Smooth muscle cell (in vitro differentiated cells): ENCODE measurements around the gene RNF149. TPM values are rescaled to one million over a fixed set of nuclear protein-coding genes. Genes with fewer than 3 reads are reported as not detected.

Experiments
- DNase-seq: peaks from one replicate; lab custom pipeline; 2025; ENCODE audit not compliant: unreplicated experiment; lab: John Stamatoyannopoulos, UW
- H2AFZ ChIP-seq: fragments of 200-600 bp; sonication (generic); 2 replicates; pipeline ENCODE4 v1.6.0; 2016; ENCODE audit warnings: antibody characterized with exemption, low read depth, mild to moderate bottlenecking
- H3F3A ChIP-seq: fragments of 200-600 bp; sonication (generic); 2 replicates; pipeline ENCODE4 v1.6.0; 2017; ENCODE audit warnings: antibody characterized with exemption, low read depth
- H3K27ac ChIP-seq: fragments of 200-600 bp; sonication (generic); 2 replicates; pipeline ENCODE4 v1.5.1; 2016; ENCODE audit warnings: low read depth, mild to moderate bottlenecking
- H3K27me3 ChIP-seq: fragments of 200-600 bp; sonication (generic); 2 replicates; pipeline ENCODE4 v1.6.1; 2016; ENCODE audit warnings: low read depth, mild to moderate bottlenecking
- H3K36me3 ChIP-seq: fragments of 200-600 bp; sonication (generic); 2 replicates; pipeline ENCODE4 v1.5.1; 2016; ENCODE audit warnings: low read depth
- H3K4me1 ChIP-seq: fragments of 200-600 bp; sonication (generic); 2 replicates; pipeline ENCODE4 v1.5.1; 2016; ENCODE audit warnings: low read depth
- H3K4me2 ChIP-seq: fragments of 200-600 bp; sonication (generic); 2 replicates; pipeline ENCODE4 v1.6.0; 2016; ENCODE audit warnings: mild to moderate bottlenecking
- H3K4me3 ChIP-seq: fragments of 200-600 bp; sonication (generic); 2 replicates; pipeline ENCODE4 v1.5.1; 2016; ENCODE audit warnings: mild to moderate bottlenecking
- H3K79me2 ChIP-seq: fragments of 200-600 bp; sonication (generic); 2 replicates; pipeline ENCODE4 v1.6.0; 2016; ENCODE audit warnings: low read depth, mild to moderate bottlenecking
- H3K9ac ChIP-seq: fragments of 200-600 bp; sonication (generic); 2 replicates; pipeline ENCODE4 v1.6.0; 2016; ENCODE audit warnings: low read depth
- H3K9me3 ChIP-seq: fragments of 200-600 bp; sonication (generic); replicated peaks from 2 replicates; pipeline ENCODE4 v1.5.1; 2016; ENCODE audit warnings: low read depth
- H4K20me1 ChIP-seq: fragments of 200-600 bp; sonication (generic); 2 replicates; pipeline ENCODE4 v1.6.0; 2016; ENCODE audit warnings: low read depth
- WGBS: methylation state at CpG from one replicate; pipeline ENCODE4 v1.1.7; 2016; ENCODE audit warnings: low lambda C conversion rate; 5-methylcytosine and 5-hydroxymethylcytosine counted together
- polyA plus RNA-seq: library from polyadenylated mRNA; unstranded; fragments of >200 nt; fragmentation: Nextera tagmentation; extraction: Ambion mirVana; gene quantifications from 2 replicates; pipeline ENCODE4 v1.2.1, GENCODE V29; 2016
- total RNA-seq: library from RNA; depleted of rRNA; stranded (reverse); fragments of >200 nt; gene quantifications from 2 replicates; pipeline ENCODE4 v1.2.3, GENCODE V29; 2014
- TF ChIP-seq, protein P1 (sequence below): fragments of 200-600 bp; sonication (generic); IDR thresholded peaks from 2 replicates; pipeline ENCODE4 v1.5.1; 2017; ENCODE audit warnings: borderline replicate concordance, mild to moderate bottlenecking, antibody characterized with exemption; ENCODE audit not compliant: insufficient read depth, poor library complexity, severe bottlenecking

Gene RNF149
- total and polyA plus RNA-seq, 2 experiments from 2014 or later: 42.6 to 59.2 TPM

DNA sequence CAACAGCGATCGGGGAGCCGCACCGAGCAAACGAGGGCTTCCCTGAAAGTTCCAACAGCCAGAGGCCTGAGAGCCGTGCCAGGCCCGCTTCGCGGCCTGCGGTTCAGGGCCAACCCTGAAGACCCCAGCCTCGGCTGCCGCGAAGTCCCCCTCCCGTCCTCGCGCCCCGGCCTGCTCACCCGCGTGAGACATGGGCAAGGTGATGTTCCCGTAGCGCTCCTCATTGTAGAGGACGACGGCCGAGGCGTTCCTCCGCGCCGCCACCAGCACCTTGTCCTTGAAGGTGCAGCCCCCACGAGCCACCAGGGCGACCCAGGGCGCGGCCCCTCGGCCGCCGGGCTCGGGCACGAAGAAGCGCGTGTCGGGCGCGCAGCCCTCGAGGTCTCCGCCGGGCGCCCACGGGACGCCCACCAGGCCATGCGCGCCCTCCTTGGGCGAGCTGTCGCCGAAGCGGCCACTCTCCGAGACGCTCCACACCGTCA is 510 bp downstream of the RNF149 start:
- Histone ChIP-seq H3K79me2 (peaks cover 39% of the 10 kb centered on the region), H3K4me3 (peak overlapping the region; percentile 74), H3K4me1 (peaks cover 7% of the 10 kb centered on the region), H3K27me3 (no peaks in the 10 kb centered on the region), H3K9ac (peak overlapping the region; percentile 94), H3K4me2 (peak overlapping the region; percentile 95), H4K20me1 (peaks cover 44% of the 10 kb centered on the region), H2AFZ (peak overlapping the region; percentile 83), H3K36me3 (no peaks in the 10 kb centered on the region), H3K27ac (peak overlapping the region; percentile 97), H3F3A (no peaks in the 10 kb centered on the region), H3K9me3 (no peaks in the 10 kb centered on the region)
- no peak for DNase-seq
- 3% methylated on average over 53 of the region's 57 CpGs for WGBS
- TF ChIP-seq, protein P1, sequence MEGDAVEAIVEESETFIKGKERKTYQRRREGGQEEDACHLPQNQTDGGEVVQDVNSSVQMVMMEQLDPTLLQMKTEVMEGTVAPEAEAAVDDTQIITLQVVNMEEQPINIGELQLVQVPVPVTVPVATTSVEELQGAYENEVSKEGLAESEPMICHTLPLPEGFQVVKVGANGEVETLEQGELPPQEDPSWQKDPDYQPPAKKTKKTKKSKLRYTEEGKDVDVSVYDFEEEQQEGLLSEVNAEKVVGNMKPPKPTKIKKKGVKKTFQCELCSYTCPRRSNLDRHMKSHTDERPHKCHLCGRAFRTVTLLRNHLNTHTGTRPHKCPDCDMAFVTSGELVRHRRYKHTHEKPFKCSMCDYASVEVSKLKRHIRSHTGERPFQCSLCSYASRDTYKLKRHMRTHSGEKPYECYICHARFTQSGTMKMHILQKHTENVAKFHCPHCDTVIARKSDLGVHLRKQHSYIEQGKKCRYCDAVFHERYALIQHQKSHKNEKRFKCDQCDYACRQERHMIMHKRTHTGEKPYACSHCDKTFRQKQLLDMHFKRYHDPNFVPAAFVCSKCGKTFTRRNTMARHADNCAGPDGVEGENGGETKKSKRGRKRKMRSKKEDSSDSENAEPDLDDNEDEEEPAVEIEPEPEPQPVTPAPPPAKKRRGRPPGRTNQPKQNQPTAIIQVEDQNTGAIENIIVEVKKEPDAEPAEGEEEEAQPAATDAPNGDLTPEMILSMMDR: no peak

DNA sequence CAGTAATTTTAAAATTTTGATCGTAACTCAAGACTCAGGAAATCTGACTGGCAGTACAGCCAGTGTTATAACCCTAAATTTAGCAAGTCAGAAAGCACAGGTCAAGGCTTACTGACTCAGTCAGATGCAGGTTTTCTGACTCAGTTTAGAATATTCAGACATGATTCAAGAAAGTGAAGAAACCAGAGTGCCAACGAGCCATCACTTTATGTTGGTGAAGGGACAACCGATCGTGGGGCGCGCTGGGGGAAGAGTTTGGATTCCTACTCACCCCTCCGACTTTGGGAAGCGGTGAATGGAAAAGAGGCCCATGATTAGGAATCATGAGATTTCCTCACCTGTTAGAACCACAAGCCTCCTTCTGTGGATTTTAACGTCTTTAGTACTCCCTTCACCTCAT is 998 bp downstream of the RNF149 start:
- Histone ChIP-seq H3F3A (no peaks in the 10 kb centered on the region), H3K4me2 (peak overlapping the region; percentile 95), H3K79me2 (peaks cover 44% of the 10 kb centered on the region), H2AFZ (no peak overlapping the region), H3K36me3 (no peaks in the 10 kb centered on the region), H3K27ac (peak overlapping the region; percentile 97), H3K9me3 (no peaks in the 10 kb centered on the region), H3K27me3 (no peaks in the 10 kb centered on the region), H4K20me1 (peaks cover 49% of the 10 kb centered on the region), H3K4me3 (peak overlapping the region; percentile 74), H3K4me1 (peaks cover 7% of the 10 kb centered on the region), H3K9ac (peak overlapping the region; percentile 94)
- TF ChIP-seq, protein P1: no peak
- no peak for DNase-seq
- WGBS: 46% methylated on average over 9 of the region's 9 CpGs

GRCh38 chr2:101306410-101306809 is 2.1 kb downstream of the RNF149 start:
- peak overlapping the region; percentile 97 for H3K27ac ChIP-seq
- peak overlapping the region; percentile 95 for H3K4me2 ChIP-seq
- peak overlapping the region; percentile 74 for H3K4me3 ChIP-seq
- no peak for DNase-seq
- peaks cover 55% of the 10 kb centered on the region for H3K79me2 ChIP-seq
- peaks cover 60% of the 10 kb centered on the region for H4K20me1 ChIP-seq
- TF ChIP-seq, protein P1: no peak
- no peaks in the 10 kb centered on the region for H3F3A ChIP-seq
- peak overlapping the region; percentile 87 for H3K9ac ChIP-seq
- 49% methylated on average over 7 of the region's 7 CpGs for WGBS
- no peaks in the 10 kb centered on the region for H3K27me3 ChIP-seq
- H3K9me3 ChIP-seq: no peaks in the 10 kb centered on the region
- H3K36me3 ChIP-seq: no peaks in the 10 kb centered on the region
- H3K4me1 ChIP-seq: peaks cover 7% of the 10 kb centered on the region
- H2AFZ ChIP-seq: no peak overlapping the region

DNA sequence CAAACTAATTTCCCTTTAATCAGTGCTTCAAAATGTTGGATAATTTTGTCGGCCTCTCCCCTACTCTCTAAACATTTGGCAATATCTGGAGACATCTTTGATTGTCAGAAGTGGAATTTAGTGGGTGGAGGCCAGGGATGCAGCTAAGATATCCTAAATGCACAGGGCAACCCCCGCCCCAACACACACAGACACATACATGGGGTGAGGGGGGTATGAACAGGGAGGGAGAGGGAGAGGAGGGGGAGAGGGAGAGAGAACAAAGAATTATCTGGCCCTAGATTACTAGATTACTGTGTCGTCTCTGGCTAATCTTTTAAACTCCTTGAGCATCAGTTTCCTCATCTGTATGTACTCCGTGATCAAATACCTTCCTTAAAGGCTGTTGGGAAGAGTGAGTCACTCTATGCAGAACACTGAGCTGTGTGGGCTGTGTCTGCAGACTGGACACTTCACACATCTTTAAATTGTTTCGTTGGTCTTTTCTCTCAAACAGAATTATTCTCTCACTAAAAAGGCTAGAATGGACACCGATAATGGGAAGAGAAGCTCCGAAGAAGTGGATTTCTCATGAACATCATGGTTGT is 2.9 kb downstream of the RNF149 start:
- DNase-seq: no peak
- Histone ChIP-seq H3K9ac (peak overlapping the region; percentile 87), H3K4me1 (peaks cover 7% of the 10 kb centered on the region), H2AFZ (no peak overlapping the region), H3K4me2 (peak overlapping the region; percentile 95), H3F3A (no peaks in the 10 kb centered on the region), H3K36me3 (no peaks in the 10 kb centered on the region), H3K79me2 (peaks cover 63% of the 10 kb centered on the region), H3K4me3 (peak overlapping the region; percentile 74), H3K27ac (peak overlapping the region; percentile 97), H4K20me1 (peaks cover 68% of the 10 kb centered on the region), H3K27me3 (no peaks in the 10 kb centered on the region), H3K9me3 (no peaks in the 10 kb centered on the region)
- 27% methylated on average over 7 of the region's 7 CpGs for WGBS
- TF ChIP-seq, protein P1: no peak
